Measurements from ENCODE around the gene PGC. TPM values are rescaled to one million over a fixed set of nuclear protein-coding genes. Genes with fewer than 3 reads are reported as not detected.
A peak's percentile ranks its signal among the peaks of the same experiment; 100 is the strongest.

The PGC gene
- total and polyA plus RNA-seq, 9 of the 15 experiments (the other 6 are each of a cell fraction or from before 2014, with no cell fraction given) = 0.17 to 0.40 TPM; not detected in 7

DNA sequence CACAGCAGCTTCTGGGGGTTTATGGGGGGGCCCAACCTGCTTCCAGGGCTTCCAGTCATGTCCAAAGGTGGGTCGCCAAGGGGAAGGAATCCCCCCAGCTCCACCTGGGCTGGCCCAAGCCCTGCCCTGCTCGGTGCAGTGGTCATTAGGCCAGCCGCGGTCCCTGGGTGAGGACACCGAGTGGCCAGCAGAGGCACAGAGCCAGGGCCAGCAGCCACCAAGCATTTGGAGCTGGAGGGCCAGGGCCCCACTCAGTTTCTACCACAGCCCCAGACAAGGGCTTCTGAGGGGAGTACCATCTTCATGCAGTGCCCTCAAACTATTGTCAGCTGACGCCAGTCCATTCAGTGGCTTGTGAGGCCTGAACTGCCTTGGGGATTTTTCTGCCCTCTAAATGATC lies 51.4 kb downstream of the PGC start:
- Histone ChIP-seq H3K79me2 (ENCODE audit: control insufficient read depth, insufficient read depth, low read length) (no peaks in the 10 kb centered on the region), H3K4me3 (no peak overlapping the region), H3K27me3 (ENCODE audit: control insufficient read depth in 2 of 2, insufficient read depth in 2 of 2, low read length in 2 of 2) (peaks cover 3 to 31% of the 10 kb centered on the region in 2 experiments; a peak in 2 of 5 replicates), H3K9me1 (ENCODE audit: control insufficient read depth, insufficient read depth, low read length) (no peaks in the 10 kb centered on the region), H3K36me3 (ENCODE audit: control insufficient read depth, insufficient read depth, low read length) (no peaks in the 10 kb centered on the region), H3K4me2 (ENCODE audit: insufficient read depth, low read length) (no peak overlapping the region), H3K9ac (ENCODE audit: insufficient read depth in 1 of 2, low read depth in 2 of 2, low read length in 2 of 2) (no peak overlapping the region; a peak in 1 of 4 replicates), H3K9me3 (replicated peaks; ENCODE audit: control insufficient read depth, insufficient read depth, low read depth, low read length) (no peaks in the 10 kb centered on the region), H3K4me1 (replicated peaks in 1 of 2; ENCODE audit: control insufficient read depth in 2 of 2, insufficient read depth in 2 of 2, low read length in 2 of 2) (peaks cover 0 to 6% of the 10 kb centered on the region in 2 experiments; a peak in 1 of 5 replicates), H4K20me1 (replicated peaks; ENCODE audit: control insufficient read depth, insufficient read depth, low read length) (peaks cover 4% of the 10 kb centered on the region; the same call in 1 of the 2 replicates), H3K27ac (ENCODE audit: extremely low read depth, low read depth, low read length) (no peak overlapping the region), H2AFZ (ENCODE audit: low read depth, low read length) (no peak overlapping the region)
- in situ Hi-C loops (cut with MboI) (loop anchor here (5.0 kb wide), 1 partner anchor 71 kb away; no protein-coding TSS in a partner anchor), intact Hi-C loops (cut with micrococcal nuclease) (no loop called here)
- 38% methylated on average over 6 of the region's 6 CpGs for WGBS (ENCODE audit: insufficient coverage, low coverage, missing lambda C conversion rate)
- no TSS peak for BruUV-seq (replicated peaks)
- POLR2A ChIA-PET = interaction anchor here (0.7 to 1.9 kb wide), 4 partner anchors 9 to 932 kb away, joined by 3 to 5 read pairs (median 4); no protein-coding TSS in a partner anchor
- no peak for DNase-seq (ENCODE audit: extremely low read depth in 1 of 4, low spot score in 3 of 4)
- CTCF ChIA-PET (ENCODE audit: low intra/inter-chr PET ratio) = no interaction called here
- TF ChIP-seq, protein P1, sequence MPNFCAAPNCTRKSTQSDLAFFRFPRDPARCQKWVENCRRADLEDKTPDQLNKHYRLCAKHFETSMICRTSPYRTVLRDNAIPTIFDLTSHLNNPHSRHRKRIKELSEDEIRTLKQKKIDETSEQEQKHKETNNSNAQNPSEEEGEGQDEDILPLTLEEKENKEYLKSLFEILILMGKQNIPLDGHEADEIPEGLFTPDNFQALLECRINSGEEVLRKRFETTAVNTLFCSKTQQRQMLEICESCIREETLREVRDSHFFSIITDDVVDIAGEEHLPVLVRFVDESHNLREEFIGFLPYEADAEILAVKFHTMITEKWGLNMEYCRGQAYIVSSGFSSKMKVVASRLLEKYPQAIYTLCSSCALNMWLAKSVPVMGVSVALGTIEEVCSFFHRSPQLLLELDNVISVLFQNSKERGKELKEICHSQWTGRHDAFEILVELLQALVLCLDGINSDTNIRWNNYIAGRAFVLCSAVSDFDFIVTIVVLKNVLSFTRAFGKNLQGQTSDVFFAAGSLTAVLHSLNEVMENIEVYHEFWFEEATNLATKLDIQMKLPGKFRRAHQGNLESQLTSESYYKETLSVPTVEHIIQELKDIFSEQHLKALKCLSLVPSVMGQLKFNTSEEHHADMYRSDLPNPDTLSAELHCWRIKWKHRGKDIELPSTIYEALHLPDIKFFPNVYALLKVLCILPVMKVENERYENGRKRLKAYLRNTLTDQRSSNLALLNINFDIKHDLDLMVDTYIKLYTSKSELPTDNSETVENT (CRISPR knock-in tag; IDR thresholded peaks at IDR 0.05) = no peak
- TF ChIP-seq MEF2D (tag; conservative IDR thresholded peaks at IDR 0.05; ENCODE audit: low read depth) = no peak
- TF ChIP-seq SMARCA4 (IDR thresholded peaks at IDR 0.05) = no peak
- TF ChIP-seq POLR2G (IDR thresholded peaks at IDR 0.05; ENCODE audit: low read depth, low read length) = no peak
- TF ChIP-seq, protein P2, sequence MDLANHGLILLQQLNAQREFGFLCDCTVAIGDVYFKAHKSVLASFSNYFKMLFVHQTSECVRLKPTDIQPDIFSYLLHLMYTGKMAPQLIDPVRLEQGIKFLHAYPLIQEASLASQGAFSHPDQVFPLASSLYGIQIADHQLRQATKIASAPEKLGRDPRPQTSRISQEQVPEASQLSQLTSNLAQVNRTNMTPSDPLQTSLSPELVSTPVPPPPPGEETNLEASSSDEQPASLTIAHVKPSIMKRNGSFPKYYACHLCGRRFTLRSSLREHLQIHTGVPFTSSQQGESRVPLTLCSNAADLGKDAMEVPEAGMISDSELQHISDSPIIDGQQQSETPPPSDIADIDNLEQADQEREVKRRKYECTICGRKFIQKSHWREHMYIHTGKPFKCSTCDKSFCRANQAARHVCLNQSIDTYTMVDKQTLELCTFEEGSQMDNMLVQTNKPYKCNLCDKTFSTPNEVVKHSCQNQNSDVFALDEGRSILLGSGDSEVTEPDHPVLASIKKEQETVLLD (IDR thresholded peaks at IDR 0.05) = no peak
- TF ChIP-seq, protein P3, sequence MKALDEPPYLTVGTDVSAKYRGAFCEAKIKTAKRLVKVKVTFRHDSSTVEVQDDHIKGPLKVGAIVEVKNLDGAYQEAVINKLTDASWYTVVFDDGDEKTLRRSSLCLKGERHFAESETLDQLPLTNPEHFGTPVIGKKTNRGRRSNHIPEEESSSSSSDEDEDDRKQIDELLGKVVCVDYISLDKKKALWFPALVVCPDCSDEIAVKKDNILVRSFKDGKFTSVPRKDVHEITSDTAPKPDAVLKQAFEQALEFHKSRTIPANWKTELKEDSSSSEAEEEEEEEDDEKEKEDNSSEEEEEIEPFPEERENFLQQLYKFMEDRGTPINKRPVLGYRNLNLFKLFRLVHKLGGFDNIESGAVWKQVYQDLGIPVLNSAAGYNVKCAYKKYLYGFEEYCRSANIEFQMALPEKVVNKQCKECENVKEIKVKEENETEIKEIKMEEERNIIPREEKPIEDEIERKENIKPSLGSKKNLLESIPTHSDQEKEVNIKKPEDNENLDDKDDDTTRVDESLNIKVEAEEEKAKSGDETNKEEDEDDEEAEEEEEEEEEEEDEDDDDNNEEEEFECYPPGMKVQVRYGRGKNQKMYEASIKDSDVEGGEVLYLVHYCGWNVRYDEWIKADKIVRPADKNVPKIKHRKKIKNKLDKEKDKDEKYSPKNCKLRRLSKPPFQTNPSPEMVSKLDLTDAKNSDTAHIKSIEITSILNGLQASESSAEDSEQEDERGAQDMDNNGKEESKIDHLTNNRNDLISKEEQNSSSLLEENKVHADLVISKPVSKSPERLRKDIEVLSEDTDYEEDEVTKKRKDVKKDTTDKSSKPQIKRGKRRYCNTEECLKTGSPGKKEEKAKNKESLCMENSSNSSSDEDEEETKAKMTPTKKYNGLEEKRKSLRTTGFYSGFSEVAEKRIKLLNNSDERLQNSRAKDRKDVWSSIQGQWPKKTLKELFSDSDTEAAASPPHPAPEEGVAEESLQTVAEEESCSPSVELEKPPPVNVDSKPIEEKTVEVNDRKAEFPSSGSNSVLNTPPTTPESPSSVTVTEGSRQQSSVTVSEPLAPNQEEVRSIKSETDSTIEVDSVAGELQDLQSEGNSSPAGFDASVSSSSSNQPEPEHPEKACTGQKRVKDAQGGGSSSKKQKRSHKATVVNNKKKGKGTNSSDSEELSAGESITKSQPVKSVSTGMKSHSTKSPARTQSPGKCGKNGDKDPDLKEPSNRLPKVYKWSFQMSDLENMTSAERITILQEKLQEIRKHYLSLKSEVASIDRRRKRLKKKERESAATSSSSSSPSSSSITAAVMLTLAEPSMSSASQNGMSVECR (CRISPR knock-in tag; IDR thresholded peaks at IDR 0.05) = no peak
- TF ChIP-seq SRSF1 (IDR thresholded peaks at IDR 0.05; ENCODE audit: low read depth, low read length) = no peak
- no peak for FAIRE-seq
- peak; percentile 19; the same call in 1 of the 3 replicates for ATAC-seq
